ENCODE data around the gene BMPR1A.

BMPR1A gene

DNA sequence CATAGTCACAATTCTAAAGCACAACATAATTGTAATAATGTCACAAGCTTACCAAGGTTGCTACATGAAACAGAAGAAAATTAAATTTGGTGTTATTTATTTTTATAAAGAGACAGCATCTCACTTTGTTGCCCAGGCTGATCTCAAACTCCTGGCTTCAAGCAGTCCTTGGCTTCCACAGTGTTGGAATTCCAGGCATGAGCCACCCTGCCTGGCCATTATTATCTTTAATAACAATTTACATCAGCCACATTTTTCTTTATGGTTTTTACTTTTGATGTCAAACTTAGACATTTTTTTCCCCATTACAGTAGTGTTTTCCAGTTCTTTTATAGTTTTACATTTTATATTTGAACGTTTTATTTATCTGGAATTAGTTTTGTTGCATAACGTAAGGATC lies 46.7 kb downstream of the BMPR1A start:
- DNase-seq (ENCODE audit: low spot score): no peak

DNA sequence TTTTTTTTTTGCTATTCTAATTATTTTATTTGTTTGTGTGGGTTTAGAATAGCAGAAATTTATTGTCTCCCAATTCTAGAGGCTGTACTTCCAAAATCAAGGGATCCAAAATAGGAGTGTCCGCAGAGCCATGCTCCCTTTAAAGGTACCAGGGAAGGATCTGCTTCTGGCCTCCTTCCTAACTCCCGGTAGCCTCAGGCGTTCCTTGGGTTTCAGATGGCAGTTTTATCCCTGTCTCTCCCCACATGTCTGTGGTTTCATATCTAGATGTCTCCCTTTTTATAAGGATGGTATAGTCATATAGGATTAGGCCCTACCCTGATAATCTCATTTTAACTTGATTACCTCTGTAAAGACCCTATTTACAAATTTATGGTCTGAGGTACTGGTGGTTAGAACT lies 48.4 kb downstream of the BMPR1A start:
- DNase-seq (ENCODE audit: low spot score): no peak

DNA sequence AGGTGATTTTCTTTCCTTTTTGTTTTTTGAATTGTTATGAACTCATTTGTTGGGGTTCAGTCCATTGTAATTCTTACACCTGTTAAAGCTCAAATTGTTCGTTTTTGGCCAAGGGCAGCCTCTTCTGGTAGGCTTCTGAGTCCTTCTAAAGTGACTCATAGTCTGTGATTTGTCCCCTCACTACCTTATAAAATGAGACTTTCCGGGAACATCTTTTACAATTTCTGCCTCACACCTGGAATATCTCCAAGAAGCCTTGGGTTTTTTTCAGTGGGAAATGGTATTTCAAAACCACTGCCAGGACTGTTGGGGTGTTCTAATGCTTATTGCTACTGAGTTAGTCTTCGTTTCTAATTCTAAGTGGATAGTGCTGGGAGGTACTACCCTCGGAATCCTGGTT lies 56.7 kb downstream of the BMPR1A start:
- DNase-seq (ENCODE audit: low spot score): no peak

DNA sequence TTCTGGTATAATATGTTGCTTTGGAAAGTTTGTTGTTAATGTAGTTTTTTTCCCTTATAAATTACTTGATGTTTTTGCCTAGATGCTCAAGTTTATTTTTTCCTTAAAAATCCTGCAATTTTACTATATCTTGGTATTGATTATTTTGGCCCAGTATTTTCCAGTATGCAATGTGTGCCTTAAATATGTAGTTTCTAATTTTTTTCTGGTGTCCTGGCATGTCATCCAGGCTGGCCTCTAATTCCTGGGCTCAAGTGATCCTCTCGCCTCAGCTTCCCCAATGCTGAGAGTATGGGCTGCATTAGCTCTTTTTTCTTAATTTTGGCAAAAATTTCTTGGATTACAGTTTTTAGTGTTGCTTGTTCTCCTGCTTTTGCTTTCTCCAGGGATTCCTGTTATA lies 57.6 kb downstream of the BMPR1A start:
- DNase-seq (ENCODE audit: low spot score): no peak

DNA sequence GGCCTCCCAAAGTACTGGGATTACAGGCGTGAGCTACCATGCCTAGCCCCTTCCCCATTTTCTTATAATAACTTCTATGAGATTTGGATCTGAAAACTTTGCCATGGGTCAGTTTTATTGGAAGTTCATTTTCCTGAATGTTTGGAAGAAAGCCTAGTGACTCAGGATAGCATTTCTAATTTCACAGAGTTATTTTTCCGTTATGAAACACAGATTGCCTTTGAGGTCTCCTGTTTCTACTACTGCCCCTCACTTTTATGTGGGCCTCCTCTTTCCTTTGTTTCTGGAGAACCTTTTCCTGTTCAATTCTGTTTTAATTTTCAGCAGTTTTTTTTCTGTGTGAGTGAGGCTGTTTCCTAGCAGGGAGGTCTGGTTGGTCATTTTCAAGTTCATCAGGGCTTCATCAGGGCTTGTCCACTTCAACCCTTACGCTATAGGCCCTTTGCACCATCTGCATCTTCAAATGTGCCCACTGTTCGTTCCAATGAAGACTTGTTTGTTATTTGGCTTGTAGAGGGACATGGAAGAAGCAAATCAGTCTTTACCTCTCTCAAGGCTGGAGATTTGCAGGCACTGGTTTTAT lies 58.7 kb downstream of the BMPR1A start:
- DNase-seq (ENCODE audit: low spot score): no peak

DNA sequence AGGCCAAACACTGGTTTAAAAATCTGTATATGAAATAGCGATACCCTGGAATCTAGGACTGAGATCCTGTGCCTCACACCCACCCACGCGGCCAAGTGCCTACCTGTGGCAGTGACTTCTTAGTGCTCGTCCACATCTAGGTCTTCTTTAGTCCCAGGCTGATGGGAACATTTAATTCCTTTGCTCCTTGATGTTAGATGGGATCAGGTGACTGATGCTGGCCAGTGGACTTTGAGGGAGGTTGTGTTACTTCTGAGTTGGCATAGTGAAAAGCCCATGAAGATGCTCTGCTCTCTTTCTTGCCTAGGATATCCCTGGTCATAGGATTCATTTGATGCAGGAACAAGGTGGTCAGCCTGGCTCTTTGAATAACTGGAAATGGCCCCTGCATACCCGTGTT lies 59.2 kb downstream of the BMPR1A start:
- DNase-seq (ENCODE audit: low spot score): no peak

DNA sequence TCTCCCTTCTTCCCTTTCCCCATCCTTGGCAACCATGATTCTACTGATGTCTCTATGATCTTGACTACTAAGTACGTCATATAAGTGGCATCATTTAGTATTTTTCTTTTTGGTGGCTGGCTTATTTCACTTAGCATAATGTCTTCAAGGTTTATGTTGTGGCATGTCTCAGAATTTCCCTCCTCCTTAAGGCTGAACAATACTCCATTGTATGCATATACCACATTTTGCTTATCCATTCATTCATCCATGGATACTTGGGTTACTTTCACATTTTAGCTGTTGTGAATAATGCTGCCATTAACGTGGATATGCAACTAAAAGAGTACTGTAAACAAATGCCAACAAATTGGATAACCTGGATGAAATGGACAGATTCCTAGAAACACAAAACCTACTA lies 60.8 kb downstream of the BMPR1A start:
- DNase-seq (ENCODE audit: low spot score): no peak

DNA sequence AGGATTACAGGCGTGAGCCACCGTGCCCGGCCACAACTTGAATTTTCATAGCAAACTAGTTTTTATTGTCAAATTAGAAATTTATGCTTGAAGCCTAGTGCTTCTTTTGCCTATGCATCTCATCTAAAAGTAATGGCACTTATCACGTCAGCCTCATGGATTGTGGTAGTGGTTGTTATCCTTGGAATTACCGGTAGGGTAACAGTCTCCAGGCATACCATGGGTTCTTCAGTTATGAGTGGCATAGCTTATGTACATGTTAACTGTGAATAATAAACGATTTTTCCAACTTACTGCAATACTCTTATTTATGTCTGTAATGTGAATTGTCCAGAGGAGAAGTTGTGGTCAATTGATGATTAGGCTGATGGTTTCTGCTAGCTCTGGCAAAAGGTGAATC lies 63.1 kb downstream of the BMPR1A start:
- no peak for DNase-seq (ENCODE audit: low spot score)

DNA sequence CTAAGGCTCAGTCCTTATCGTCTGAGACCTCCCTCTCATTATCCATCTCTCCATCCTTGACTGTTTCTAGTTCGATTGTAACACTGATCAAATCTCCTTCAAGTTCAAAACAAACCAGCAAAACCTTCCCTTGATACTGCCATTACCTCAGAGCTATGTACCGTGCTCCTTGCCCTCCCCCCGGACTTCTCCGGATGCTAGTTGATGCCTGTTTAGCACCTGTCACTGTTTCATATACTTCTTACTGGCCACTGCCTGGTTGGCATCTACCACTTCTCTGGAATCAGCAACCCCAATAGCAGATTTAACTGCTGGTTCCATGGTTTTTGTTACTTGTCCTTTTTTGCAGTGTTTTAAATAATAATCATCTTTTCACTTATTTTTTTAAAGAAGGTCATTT lies 64.1 kb downstream of the BMPR1A start:
- DNase-seq (ENCODE audit: low spot score): no peak

DNA sequence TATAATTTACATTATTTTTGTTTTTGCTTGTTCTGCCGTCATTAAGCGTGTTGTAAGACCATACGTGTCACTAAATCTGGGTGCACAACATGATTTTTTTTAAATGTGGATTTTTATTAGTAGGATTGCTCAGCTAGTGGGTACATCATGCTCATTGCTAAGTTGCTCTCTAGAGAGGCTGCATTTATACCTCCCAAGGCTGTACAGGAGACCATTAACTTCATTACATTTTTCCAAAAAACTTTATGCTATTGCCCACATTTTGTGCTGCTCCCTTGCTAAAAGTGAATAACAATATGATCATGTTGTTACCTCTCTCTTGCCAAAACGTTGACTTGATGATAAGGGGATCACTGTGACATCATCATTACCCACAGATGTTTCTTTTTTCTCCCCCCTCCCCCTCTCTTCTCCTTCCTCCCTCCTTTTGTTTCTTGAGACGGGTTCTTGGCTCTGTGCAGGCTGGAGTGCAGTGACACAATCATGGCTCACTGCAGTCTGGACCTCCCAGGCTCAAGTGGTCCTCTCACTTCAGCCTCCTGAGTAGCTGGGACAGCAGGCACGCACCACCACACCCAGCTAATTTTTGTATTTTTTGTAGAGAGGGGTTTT lies 65.1 kb downstream of the BMPR1A start:
- DNase-seq (ENCODE audit: low spot score): no peak

DNA sequence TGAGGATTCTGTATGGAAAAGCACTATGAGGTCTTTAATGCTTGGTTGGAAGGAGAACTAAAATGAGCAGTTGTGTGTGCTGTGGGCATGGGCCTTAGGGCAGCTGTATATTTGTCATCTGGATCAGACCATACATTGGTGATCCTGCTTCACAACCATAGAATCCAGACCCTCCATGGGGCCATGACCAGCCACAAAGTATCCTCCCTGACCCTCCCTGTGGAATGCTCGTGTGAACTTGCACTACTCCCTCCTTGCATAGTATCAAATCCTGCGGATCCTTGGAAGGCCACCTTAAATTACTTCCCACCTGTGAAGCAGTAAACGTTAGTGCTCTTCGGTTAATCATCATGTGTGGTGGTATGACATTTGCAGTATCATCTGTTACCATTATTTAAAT lies 67.1 kb downstream of the BMPR1A start:
- DNase-seq (ENCODE audit: low spot score): no peak

DNA sequence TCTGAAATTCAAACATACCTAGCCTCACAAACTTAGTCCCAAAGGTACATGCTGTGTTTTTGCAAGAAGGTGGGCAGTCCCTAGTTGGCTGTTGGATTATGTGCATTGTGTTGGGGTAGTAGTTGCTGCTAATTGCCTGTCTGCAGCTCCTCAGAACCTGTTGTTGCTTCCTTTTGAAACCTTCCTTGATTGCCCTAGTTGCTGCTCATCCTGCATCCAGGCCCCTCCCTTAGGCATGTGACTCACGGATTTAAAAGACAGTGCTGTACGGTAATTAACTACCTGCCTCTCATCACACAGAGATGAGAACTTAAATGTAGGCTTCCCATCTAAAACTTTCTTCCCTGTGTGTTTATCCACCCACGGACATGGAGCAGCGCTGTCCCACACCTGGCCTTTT lies 67.7 kb downstream of the BMPR1A start:
- DNase-seq (ENCODE audit: low spot score): no peak

DNA sequence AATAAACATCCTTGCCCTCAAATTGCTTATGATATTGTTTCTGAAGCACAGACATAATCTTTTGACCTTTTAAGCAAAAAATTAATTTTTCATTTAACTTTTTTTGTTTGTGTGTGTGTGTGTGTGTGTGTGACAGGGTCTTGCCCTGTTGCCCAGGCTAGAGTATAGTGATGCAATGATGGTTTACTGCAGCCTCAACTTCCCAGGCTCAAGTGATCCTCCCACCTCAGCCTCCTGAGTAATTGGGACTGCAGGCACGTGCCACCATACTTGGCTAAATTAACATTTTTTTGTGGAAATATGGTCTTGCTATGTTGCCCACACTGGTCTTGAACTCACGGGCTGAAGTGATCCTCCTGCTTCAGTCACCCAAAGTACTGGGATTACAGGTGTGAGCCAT lies 68.9 kb downstream of the BMPR1A start:
- DNase-seq (ENCODE audit: low spot score): no peak

DNA sequence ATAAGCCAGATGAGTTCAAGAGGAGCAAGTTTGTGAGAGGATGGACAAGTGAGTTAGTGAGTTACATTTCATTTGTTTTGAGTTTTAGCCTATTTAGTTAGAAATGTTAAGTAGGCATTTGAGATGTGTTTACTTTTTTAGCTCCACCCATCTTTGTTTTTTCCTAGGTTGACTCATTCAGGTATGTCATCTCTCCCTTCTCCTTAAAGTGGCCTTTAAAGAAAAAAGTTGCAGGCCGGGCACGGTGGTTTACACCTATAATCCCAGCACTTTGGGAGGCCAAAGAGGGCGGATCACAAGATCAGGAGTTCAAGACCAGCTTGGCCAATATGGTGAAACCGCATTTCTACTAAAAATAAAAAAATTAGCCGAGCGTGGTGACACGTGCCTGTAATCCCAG lies 71.2 kb downstream of the BMPR1A start:
- no peak for DNase-seq (ENCODE audit: low spot score)

DNA sequence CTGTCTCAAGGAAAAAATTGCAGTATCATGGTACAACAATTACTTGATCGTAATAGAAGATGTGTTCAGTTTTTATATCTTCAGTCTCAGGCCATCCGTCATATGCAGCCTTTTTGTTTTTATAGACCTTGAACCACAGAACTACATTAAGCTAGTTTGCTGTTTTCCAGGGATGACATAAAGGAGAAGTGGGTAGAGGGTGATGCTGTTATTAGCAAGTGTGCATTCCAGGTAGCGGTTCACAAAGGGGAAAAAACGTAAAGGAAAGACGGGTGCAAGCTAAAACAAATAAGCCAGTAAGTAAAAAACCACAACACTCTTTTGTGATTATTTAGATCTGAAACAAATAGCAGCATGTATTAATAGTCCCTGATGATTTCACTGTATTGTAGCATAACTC lies 71.7 kb downstream of the BMPR1A start:
- DNase-seq (ENCODE audit: low spot score): no peak

DNA sequence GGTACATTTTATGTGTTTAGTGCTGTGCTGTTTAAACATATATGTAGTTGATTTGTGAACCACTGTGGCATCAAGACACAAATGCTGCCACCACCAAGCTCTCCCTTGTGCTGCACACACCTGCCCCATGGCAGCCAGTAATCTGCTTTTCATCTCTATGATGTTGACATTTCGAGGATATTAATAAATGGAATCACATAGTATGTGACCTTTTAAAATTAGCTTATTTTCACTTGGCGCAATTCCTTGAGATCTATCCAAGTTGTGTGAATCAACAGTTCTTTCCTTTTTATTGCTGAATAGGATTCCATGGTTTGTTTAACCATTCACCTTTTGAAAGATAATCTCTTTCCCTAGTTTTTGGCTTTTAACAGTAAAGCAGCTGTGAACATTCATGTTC lies 73.1 kb downstream of the BMPR1A start:
- DNase-seq (ENCODE audit: low spot score): no peak

DNA sequence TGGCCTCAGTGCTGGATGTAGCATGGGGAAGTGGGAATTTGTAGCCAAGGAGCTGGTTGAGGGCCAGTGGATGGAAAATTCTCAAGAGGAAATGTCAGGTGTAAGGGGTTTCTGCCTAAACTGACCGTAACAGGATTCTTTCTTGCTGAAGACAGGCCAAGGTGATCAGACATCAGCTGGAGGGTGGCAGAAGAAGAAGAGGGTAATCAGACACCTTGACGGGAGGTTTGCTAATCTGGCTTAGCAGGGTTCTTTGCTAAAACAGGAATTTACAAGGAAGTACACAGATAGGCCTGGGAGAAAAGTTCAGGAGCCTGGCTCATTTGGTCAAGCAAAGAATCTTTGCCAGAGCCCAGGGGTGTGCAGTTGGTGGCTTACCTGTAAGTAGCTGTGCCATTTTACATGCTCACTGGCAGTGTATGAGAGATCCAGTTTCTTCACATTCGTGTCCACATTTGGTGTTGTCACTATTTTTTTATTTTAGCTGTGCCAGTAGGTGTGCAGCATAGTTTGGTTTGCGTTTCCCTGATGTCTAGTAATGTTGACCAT lies 73.7 kb downstream of the BMPR1A start:
- no peak for DNase-seq (ENCODE audit: low spot score)

DNA sequence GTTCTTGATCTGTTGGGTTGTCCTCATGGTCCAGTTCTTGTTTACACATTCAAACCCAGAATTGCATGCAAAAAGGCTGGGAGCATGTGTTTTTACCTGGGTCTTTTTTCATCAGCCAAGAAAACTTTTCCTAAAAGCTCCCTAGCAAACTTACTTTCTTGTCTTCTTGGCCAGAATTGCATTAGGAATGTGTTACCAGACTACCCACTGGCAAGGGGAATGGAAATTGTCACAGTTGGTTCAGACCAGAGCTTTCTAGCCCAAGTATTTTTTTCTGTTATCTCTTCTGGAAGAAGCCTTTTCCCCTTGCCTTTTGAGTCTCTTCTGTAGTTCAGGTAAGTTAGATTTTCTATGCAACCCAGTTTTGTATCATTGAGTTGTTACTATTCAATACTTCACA lies 77.5 kb downstream of the BMPR1A start:
- no peak for DNase-seq (ENCODE audit: low spot score)

DNA sequence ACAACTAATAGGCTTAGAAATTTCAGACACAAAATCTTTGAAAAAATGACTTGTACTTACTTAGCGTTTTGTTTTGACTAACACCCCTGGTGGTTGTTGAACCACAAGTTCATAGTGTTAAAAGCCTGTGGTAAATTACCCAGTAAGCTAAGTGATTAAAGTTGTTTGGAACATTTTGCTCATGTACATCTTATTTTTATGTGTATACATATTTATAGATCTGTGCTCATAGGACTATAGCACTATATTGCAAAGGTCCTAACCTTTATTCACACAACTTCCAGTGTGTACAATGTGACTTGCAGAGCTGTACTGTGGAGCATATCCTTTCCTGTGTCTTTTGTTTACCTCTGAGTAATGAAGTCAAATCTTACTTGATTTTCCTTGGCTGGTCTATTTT lies 79.6 kb downstream of the BMPR1A start:
- DNase-seq (ENCODE audit: low spot score): peak; percentile 2

DNA sequence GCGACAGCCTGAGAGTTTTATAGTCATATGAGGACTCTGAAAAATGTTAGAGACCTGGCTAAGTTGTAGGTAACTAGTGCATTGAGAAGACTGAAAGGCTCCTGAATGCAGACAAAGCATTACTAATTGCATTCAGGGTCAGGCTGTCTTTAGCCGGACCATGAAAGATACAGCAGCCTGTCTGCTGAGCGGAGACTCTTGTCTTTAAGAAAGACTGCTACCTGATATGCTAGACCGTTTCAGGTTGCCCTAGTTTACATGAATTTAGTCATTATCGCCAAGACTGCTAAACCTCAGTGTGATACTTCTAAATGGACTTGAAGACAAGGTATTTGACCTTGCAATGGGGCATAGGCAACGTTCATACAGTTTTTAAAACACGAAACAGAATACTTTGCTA lies 81.2 kb downstream of the BMPR1A start:
- no peak for DNase-seq (ENCODE audit: low spot score)

DNA sequence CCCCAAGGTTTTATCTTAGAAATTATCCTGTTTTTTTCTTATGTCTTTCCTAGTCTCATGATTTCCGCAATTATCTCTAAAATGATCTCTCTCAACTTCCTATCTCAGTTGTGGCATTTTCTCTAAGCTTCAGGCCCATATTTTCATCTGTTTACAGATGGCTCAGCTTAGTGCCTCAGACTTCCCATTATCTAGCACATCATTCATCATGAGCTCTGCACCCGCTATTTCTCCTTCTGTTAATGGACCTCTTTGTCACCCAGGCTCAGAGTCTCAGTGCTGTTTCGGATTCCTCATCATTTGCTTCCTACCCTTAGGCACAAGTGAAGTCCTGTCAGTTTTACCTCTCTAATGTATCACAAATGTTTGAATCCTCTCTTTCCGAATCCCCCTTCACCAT lies 84.1 kb downstream of the BMPR1A start:
- no peak for DNase-seq (ENCODE audit: low spot score)

DNA sequence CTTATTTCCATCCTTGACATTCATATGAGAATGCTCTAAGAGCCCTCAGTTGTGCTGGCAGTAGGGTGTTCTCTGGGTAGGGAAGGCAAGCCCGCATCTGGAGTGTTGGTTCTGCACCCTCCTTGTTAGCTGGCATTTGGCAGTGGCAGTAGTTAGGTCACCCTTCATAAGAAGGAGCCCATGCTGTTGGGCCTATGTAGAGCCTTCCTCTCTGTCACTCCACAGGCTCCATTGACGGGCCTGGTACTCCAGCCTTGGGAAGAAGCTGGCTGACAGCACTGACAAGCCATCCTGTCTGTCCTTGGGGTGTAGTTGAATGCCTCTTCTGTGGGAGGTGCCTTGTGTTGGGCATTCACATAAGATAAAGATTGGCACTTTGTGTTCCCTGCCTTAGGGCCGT lies 89.7 kb downstream of the BMPR1A start:
- no peak for DNase-seq (ENCODE audit: low spot score)

DNA sequence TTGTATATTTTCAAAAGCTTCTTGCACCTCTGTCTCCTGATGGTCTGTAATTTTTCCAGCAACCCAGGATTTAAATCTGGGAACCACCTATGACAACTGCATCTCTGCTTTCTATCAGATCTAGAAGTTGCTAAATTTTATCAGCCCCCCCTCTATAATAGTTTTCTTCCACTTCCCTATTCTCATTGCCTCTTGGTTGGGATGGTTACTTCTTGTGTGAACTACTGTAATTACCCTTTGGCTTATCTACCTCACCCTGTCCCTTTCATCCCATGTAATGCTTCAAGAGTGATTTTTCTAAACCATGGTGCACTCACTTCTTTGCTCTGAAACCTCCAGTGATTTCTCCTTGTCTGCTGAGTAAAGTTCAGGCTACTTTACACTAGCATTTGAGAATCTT lies 92.3 kb downstream of the BMPR1A start:
- DNase-seq (ENCODE audit: low spot score): no peak

DNA sequence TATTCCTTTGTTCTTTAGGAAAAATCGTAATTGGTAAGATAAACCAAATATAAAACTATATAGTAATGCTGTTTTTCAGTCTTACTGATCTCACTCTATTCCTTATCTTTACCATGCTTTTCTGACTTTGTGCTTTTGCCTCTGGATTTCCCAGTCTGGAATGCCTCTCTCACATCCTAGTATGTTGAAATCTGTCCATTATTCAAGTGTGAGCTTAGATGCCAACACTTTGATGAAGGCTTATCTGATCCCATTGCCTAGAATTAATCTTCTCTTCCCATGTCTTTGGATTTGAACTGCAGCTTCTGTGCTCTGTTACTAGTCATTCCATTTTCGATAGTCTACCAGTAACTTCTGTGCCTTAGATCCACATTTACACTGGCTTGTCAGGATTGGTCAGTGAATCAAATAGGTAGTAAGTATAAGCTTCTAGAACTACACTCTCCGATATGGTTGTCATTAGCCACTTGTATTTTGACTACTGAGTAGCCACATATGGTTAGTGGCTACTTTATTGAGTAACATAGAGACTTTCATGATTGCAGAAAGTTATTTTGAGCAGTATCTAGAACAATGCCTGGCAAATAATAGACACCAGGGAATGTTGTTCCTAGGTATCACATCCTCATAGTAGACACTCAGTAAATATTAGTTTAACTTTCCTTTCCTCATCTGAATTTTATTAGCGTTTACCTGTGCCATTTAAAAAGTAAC lies 92.9 kb downstream of the BMPR1A start:
- no peak for DNase-seq (ENCODE audit: low spot score)
